RWPE2 (cell line): ENCODE results near the gene ZNF511.

Experiments used
- ATAC-seq: fragments of 200-7000 bp; cut with Tn5 transposase; 3 replicates; pipeline ENCODE4 v1.9.1; 2021; ENCODE audit warnings: low read depth
- DNase-seq: peaks from one replicate; pipeline ENCODE4 v3.0.0-alpha.2; 2020; ENCODE audit warnings: low spot score
- H3K27ac ChIP-seq: fragments of 450-650 bp; 2 replicates; pipeline ENCODE4 v1.5.1; 2017; ENCODE audit warnings: mild to moderate bottlenecking; ENCODE audit not compliant: poor library complexity, severe bottlenecking
- H3K27me3 ChIP-seq: fragments of 250-450 bp; sonication (Bioruptor Pico); 2 replicates; pipeline ENCODE4 v1.5.1; 2021; ENCODE audit warnings: mild to moderate bottlenecking, moderate library complexity; ENCODE audit not compliant: insufficient read depth, poor library complexity, severe bottlenecking
- H3K36me3 ChIP-seq: fragments of 250-450 bp; sonication (Bioruptor Pico); 2 replicates; pipeline ENCODE4 v1.5.1; 2020; ENCODE audit warnings: low read depth, mild to moderate bottlenecking, moderate library complexity
- H3K4me1 ChIP-seq: fragments of 250-450 bp; sonication (Bioruptor Pico); 2 replicates; pipeline ENCODE4 v1.5.1; 2021; ENCODE audit warnings: mild to moderate bottlenecking, moderate library complexity; ENCODE audit not compliant: insufficient read depth, poor library complexity, severe bottlenecking
- H3K4me3 ChIP-seq: fragments of 250-450 bp; sonication (Bioruptor Pico); 2 replicates; pipeline ENCODE4 v1.5.1; 2021; ENCODE audit warnings: mild to moderate bottlenecking, moderate library complexity; ENCODE audit not compliant: severe bottlenecking
- H3K9me3 ChIP-seq: fragments of 250-450 bp; sonication (Bioruptor Pico); 2 replicates; pipeline ENCODE4 v1.5.1; 2021; ENCODE audit warnings: mild to moderate bottlenecking, moderate library complexity; ENCODE audit not compliant: severe bottlenecking
- TF ChIP-seq, protein P1 (sequence below): fragments of 450-650 bp; IDR thresholded peaks from one replicate; pipeline ENCODE4 v1.5.1; 2017; ENCODE audit warnings: mild to moderate bottlenecking, moderate library complexity; ENCODE audit not compliant: poor library complexity, severe bottlenecking

ZNF511 gene

GRCh38 chr10:133350950-133351329 is 42.2 kb downstream of the ZNF511 start:
- no peaks in the 10 kb centered on the region for H3K4me1 ChIP-seq
- TF ChIP-seq, protein P1, sequence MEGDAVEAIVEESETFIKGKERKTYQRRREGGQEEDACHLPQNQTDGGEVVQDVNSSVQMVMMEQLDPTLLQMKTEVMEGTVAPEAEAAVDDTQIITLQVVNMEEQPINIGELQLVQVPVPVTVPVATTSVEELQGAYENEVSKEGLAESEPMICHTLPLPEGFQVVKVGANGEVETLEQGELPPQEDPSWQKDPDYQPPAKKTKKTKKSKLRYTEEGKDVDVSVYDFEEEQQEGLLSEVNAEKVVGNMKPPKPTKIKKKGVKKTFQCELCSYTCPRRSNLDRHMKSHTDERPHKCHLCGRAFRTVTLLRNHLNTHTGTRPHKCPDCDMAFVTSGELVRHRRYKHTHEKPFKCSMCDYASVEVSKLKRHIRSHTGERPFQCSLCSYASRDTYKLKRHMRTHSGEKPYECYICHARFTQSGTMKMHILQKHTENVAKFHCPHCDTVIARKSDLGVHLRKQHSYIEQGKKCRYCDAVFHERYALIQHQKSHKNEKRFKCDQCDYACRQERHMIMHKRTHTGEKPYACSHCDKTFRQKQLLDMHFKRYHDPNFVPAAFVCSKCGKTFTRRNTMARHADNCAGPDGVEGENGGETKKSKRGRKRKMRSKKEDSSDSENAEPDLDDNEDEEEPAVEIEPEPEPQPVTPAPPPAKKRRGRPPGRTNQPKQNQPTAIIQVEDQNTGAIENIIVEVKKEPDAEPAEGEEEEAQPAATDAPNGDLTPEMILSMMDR, result no peak
- DNase-seq (no peak), ATAC-seq (peak; percentile 16; the same call in 2 of the 3 replicates)
- no peaks in the 10 kb centered on the region for H3K9me3 ChIP-seq
- peaks cover 4% of the 10 kb centered on the region; the same call in 1 of the 2 replicates for H3K36me3 ChIP-seq
- no peak overlapping the region for H3K4me3 ChIP-seq
- no peak overlapping the region for H3K27ac ChIP-seq
- no peaks in the 10 kb centered on the region for H3K27me3 ChIP-seq

- DNase-seq (no peak), ATAC-seq (no peak; the same call in 2 of the 3 replicates)
- H3K9me3 ChIP-seq, result no peaks in the 10 kb centered on the region
- no peaks in the 10 kb centered on the region for H3K4me1 ChIP-seq
- no peak overlapping the region for H3K4me3 ChIP-seq
- TF ChIP-seq, protein P1, result no peak
- H3K27me3 ChIP-seq, result no peaks in the 10 kb centered on the region
- H3K36me3 ChIP-seq, result peaks cover 8% of the 10 kb centered on the region; the same call in 1 of the 2 replicates
- no peak overlapping the region for H3K27ac ChIP-seq
Observed at GRCh38 chr10:133351408-133352318, 42.9 kb downstream of the ZNF511 start.

DNA sequence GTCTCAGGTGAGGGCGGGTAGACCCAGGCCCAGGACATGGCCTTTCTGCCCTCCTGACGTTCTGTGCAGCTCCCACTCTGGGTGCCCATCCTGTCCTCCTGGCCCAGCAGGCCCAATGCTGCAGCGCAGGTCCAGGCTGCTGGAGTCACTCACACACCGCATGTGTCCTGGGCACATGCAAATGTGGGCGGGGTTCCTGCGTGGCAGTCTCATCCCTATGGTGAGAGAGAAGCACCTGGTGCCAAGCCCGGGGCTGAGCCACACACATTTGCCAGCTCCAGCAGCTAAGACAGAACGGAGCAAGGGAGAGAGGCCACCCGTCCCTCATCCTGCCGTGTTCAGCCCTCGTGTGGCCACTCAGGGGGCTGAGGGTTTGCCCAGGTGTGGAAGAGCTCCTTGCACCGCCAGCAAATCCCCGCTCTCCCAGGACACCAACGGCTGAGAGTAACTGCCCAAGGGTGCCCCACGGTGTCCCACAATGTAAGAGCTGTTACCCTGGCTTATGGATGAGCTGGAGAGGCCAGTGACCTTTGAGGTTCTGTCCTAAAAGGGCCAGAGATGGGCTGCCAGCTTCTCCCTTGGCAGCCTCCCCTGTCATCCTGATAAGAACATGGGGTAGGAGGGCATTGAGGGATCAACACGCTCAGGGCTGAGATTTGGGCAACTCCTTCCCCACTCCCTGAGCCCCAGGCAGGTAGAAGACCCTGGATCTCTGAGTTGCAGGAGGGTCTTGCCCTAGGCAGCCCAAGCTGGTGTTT is 44.7 kb downstream of the ZNF511 start:
- Histone ChIP-seq H3K27me3 (no peaks in the 10 kb centered on the region), H3K36me3 (peaks cover 8% of the 10 kb centered on the region; the same call in 1 of the 2 replicates), H3K9me3 (no peaks in the 10 kb centered on the region), H3K27ac (no peak overlapping the region), H3K4me3 (no peak overlapping the region), H3K4me1 (no peaks in the 10 kb centered on the region)
- no peak for DNase-seq
- TF ChIP-seq, protein P1, result no peak
- ATAC-seq, result no peak

DNA sequence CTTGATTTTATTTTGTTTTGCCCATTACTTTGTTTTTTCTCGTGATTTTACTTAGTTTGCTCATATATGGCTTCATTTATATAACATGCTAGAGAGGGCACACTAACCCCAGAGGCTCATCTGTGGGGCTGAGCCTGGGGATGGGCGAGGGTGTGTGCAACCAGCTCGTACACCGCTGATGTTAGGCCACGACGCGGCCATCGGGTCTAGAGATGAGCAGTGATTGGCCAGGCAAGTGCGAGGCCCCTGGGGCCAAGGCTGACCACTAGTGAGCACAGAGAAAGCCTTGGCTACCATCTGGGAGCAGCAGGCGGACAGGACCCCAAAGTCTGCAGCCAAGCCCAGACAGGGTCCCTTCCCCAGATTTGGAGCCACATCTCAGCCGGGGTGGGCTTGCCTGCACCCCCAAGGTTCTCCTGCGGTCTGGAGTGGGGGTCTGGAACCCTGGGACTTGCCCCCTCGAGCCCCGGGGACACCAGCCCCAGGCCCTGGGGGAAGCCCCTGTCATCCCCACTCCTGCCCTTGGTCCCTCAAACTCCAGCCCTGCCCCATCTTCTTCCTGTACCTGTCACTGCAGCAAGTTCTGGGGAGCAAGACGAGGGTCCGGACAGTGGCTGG is 45.4 kb downstream of the ZNF511 start:
- TF ChIP-seq, protein P1, result no peak
- Histone ChIP-seq H3K27ac (no peak overlapping the region), H3K9me3 (no peaks in the 10 kb centered on the region), H3K4me1 (no peaks in the 10 kb centered on the region), H3K36me3 (peaks cover 8% of the 10 kb centered on the region; the same call in 1 of the 2 replicates), H3K4me3 (no peak overlapping the region), H3K27me3 (no peaks in the 10 kb centered on the region)
- ATAC-seq (no peak), DNase-seq (no peak)
